Measurements from ENCODE around the gene IFITM1.
"Not testable (repeated sequence)": the region's sequence is repeated elsewhere in the genome, so short reads cannot be mapped to it uniquely, and the experiment has no call there.

The IFITM1 gene

DNA sequence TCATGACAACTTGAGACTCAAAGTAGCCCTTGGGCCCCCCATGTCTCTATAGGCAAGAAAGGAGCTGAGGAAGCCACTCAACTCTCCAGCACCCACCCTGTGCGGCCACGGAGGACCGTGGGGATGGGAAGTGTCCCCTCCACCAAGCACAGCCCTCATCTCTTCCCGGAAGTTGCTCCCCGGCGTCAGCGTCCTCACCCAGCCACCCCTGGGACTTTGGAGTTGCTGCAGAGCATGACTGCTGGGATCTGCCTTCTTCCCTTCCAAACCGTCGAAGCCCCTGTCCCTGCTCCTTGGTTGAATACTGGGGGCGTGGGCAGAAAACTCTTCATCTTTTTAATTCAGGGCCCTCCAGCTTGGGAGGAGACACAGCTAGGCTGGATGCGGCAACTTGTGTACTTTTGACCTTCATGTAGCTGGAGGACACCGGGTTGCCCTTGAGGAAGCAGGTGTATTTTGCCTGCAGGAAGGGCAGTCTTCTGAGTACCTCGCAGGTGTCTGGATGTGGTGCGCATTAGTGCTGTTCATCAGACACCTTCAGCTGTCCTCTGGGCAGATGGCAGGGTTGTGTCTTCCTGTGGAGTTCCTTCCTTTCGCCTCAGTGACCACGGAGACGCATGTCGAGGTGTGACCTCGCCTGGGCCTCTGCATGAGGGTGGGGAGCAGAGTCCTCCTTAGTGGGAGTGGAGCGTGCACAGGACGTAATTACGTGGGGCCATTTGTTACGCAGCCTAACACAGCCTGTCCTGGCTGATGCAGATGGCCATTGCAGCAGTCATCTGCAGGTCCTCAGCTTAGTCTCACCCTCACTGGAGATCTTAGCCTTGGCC is 19.0 kb downstream of the IFITM1 start:
- H3K79me2 ChIP-seq (ENCODE audit: insufficient read depth, low read length) = no peaks in the 10 kb centered on the region
- no peak overlapping the region for H3K27ac ChIP-seq (ENCODE audit: low read depth, low read length, poor library complexity, severe bottlenecking)
- no peak overlapping the region for H3K9ac ChIP-seq (ENCODE audit: low read length)
- H3K9me2 ChIP-seq (ENCODE audit: low read depth, low read length) = no peaks in the 10 kb centered on the region
- H3K9me3 ChIP-seq (ENCODE audit: low read length) = peaks cover 8% of the 10 kb centered on the region; the same call in 1 of the 2 replicates
- peaks cover 40% of the 10 kb centered on the region for H3K4me1 ChIP-seq (ENCODE audit: insufficient read depth, low read length, severe bottlenecking)
- TF ChIP-seq EZH2 (IDR thresholded peaks at IDR 0.05; ENCODE audit: borderline replicate concordance, low read length) = no peak
- no peak for TF ChIP-seq CTCF (IDR thresholded peaks at IDR 0.05; ENCODE audit: low read length)
- no peaks in the 10 kb centered on the region for H3F3A ChIP-seq (ENCODE audit: insufficient read depth, low read length)
- no peaks in the 10 kb centered on the region for H4K20me1 ChIP-seq (ENCODE audit: insufficient read depth, low read length)
- H3K36me3 ChIP-seq (ENCODE audit: insufficient read depth, low read length) = peaks cover 5% of the 10 kb centered on the region; the same call in 1 of the 2 replicates
- peaks cover 3% of the 10 kb centered on the region; the same call in 1 of the 2 replicates for H3K27me3 ChIP-seq (ENCODE audit: insufficient read depth, low read length)
- no peak overlapping the region for H3K4me2 ChIP-seq (ENCODE audit: low read length)
- no peak overlapping the region for H3K4me3 ChIP-seq (ENCODE audit: low read depth, low read length, poor library complexity, severe bottlenecking)
- H2AFZ ChIP-seq (ENCODE audit: low read length) = no peak overlapping the region

DNA sequence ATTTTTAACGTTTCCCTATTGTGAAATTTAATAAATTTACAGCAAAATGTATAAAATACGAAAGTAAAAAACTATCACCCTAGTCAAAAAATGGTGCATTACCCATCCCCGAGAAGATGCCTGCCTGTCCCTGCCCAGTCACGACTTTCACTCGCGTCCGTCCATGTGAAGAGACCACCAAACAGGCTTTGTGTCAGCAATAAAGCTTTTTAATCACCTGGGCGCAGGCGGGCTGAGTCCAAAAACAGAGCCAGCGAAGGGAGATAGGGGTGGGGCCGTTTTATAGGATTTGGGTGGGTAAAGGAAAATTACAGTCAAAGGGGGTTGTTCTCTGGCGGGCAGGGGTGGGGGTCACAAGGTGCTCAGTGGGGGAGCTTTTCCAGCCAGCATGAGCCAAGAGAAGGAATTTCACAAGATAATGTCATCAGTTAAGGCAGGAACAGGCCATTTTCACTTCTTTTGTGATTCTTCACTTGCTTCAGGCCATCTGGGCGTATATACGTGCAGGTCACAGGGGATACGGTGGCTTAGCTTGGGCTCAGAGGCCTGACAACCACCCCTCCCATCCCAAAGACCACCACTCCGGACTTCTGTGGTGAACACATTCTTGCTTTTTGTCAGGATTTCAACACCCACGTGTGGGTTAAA is 19.9 kb downstream of the IFITM1 start:
- H3K4me2 ChIP-seq (ENCODE audit: low read length); H3K27me3 ChIP-seq (ENCODE audit: insufficient read depth, low read length); H3F3A ChIP-seq (ENCODE audit: insufficient read depth, low read length); H3K4me3 ChIP-seq (ENCODE audit: low read depth, low read length, poor library complexity, severe bottlenecking); H3K27ac ChIP-seq (ENCODE audit: low read depth, low read length, poor library complexity, severe bottlenecking); H3K9me2 ChIP-seq (ENCODE audit: low read depth, low read length); H2AFZ ChIP-seq (ENCODE audit: low read length); H3K9me3 ChIP-seq (ENCODE audit: low read length); H3K79me2 ChIP-seq (ENCODE audit: insufficient read depth, low read length); H4K20me1 ChIP-seq (ENCODE audit: insufficient read depth, low read length); H3K36me3 ChIP-seq (ENCODE audit: insufficient read depth, low read length); H3K9ac ChIP-seq (ENCODE audit: low read length): not testable (repeated sequence)
- peaks cover 40% of the 10 kb centered on the region for H3K4me1 ChIP-seq (ENCODE audit: insufficient read depth, low read length, severe bottlenecking)

DNA sequence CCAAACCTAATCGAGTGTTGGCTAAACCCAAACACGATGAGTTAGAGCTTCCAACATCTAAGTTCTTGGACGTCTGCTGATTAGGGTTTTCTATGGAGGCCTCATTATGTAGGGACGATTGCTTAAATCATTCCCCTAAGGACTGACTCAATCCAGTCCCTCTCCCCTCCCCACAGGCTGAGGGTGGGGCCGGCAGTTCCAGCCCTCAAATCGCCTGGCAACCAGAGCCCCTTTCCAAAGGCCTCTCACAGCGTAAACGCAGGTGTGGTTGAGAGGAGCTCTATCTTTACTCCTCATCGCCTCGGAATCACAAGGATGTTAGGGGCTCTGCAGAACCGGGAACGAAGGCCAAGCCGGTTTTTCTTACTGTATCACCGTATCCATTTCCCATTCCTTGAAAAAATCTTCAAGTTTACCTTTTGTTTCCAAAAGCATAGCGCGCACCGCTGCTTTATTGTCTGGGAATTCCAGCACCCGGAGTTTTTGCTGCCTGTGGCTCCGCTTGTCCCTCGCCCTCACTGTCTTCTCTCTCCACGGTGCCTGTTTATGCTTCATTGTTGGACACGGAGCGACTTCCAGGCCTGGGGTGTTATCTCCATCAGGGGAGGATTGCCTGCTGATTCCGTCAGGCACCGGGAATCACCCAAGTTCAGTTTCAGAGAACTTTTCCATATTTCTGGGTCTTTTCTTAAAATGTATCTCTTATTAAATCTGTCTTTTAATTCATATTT is 20.6 kb downstream of the IFITM1 start:
- Histone ChIP-seq H4K20me1 (ENCODE audit: insufficient read depth, low read length) (no peaks in the 10 kb centered on the region), H3K27ac (ENCODE audit: low read depth, low read length, poor library complexity, severe bottlenecking) (no peak overlapping the region), H3K4me2 (ENCODE audit: low read length) (no peak overlapping the region), H2AFZ (ENCODE audit: low read length) (no peak overlapping the region), H3K79me2 (ENCODE audit: insufficient read depth, low read length) (no peaks in the 10 kb centered on the region), H3K9me2 (ENCODE audit: low read depth, low read length) (no peaks in the 10 kb centered on the region), H3K9ac (ENCODE audit: low read length) (no peak overlapping the region), H3K27me3 (ENCODE audit: insufficient read depth, low read length) (peaks cover 3% of the 10 kb centered on the region; the same call in 1 of the 2 replicates), H3K36me3 (ENCODE audit: insufficient read depth, low read length) (peaks cover 5% of the 10 kb centered on the region; the same call in 1 of the 2 replicates), H3K9me3 (ENCODE audit: low read length) (peaks cover 8% of the 10 kb centered on the region; the same call in 1 of the 2 replicates), H3F3A (ENCODE audit: insufficient read depth, low read length) (no peaks in the 10 kb centered on the region), H3K4me1 (ENCODE audit: insufficient read depth, low read length, severe bottlenecking) (peaks cover 36% of the 10 kb centered on the region), H3K4me3 (ENCODE audit: low read depth, low read length, poor library complexity, severe bottlenecking) (no peak overlapping the region)
- TF ChIP-seq CTCF (IDR thresholded peaks at IDR 0.05; ENCODE audit: low read length) (no peak), EZH2 (IDR thresholded peaks at IDR 0.05; ENCODE audit: borderline replicate concordance, low read length) (no peak)
